ENCODE results near the gene PDK2.

Gene PDK2

DNA sequence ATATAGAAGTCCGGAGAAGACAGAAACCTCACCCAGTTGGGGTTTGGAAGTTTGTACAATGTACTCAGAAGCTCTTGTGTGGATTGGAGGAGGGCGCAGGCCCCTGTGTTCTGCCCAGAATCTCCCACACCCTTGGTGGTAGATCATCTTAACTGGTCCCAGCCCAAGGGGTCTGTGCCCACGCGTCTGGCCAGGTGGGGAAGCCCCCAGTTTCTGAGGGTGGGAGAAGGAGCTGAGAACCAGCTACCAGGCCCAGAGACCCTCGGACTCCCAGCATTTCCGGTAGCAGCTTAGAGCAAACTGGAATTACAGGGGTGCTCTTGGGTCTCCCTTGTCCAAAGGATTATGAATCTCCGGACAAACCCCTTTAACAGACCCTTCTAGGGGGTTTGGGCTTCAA, 57.6 kb downstream of the PDK2 start:
- DNase-seq = no peak

DNA sequence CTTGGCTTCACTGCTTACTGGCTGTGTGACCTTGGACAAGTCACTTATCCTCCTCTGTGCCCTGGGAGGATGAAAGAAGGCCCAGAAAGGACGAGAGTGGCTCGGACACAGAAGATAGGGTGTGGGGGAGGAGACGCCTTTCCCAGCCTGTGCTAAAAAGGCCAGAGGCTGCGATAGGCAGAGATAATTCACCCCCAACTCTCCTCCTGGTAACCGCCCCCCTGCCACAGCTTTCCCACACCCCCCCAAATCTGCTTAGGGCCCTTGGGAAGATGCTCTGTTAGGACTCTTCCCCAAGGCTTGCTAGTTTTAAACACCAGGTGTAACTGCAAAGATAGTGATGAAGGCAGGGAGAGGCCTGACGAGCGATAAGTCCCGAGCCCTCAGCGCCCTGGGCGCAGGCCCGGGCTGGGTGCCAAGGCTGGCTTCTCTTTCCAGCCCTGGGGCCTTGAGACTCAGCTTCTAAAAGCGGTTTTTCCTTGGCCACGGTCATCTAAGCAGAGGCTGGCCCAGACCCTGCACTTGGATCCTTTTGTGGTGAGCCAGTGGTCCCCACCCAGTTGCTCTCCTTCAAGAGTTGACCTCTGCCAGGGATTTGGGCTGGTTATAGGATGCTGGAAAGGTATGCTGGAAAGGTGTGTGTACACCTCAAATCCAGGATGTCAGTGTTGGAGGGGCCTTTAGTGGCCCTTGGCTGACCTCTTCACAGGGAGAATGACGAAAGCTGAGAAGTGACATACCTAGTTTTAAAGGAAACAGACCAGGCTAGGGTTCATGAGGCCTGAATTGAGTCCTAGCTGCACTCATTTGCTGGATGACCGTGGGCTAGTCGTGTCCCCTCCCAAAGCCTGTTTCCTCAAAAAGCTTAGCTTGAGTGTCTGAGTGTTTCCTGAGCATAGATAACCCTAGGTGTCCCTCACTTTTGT, 58.8 kb downstream of the PDK2 start:
- no peak for DNase-seq

DNA sequence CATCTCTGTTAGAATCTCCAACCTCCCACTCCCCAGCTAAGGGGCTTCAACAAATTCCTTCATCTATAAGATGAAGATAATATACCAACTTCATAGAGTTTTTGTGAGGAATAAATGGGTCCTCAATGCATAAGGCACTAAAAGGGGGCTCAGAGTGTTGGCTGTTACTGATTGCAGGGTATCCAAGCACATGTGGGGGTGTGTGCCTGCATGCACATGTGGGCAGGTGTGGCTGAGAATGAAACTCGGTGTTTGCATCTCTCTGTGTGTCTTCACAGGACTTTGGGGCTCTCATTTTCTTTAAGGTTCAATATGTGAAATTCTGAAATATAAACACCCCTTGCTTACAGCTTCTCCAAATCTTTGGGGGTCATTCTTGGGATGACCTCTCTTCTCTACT, 59.5 kb downstream of the PDK2 start:
- DNase-seq = no peak

DNA sequence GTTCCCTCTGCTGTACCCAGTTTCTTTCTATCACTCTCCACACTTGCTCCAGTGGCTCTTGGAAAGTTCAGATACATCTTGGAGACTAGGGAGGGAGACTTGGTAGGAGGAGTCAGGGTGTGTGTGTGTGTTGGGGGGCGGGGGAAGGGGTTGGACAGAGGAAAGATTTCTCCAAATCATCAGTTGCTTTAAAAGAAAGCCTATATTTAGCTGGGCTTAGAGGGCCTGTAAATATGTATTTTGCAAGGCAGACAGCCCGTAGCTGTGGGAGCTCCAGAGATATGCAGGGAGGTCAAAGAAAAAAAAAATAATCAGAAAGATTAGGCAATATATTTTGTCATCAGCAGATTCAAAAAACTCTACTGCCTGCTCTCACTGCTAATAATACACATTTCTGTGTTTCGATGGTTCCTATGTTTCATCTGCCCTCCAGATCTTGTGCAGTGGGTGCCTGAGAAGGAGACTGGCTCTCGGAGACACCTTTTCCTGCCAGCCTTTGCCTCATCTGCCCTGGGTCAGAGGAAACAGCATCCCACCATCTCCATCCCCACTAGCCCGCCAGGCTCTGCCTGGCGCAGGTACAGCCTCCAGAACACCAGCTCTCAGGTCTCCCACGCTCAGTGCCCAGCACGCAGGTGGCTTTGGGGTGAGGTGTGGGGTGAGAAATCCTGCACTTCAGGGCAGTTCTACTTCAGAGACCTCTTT, 60.1 kb downstream of the PDK2 start:
- DNase-seq = no peak

DNA sequence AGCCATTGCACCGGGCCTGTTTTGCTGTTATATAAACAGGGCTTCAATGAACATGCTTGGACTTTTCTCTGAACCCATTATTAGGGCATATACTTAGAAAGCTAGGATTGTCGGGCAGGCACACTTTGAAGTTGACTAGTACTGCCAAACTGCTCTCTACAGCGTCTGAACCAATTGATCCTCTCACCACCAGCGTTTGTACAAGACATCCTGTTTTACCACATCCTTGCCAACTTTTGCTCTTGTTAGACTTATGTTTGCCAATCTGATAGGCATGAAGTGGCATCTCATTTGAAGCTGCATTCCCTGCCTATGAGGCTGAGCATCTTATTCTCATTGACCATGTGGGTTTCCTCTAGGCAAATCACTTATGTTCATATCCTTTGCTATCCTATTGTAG, 62.7 kb downstream of the PDK2 start:
- no peak for DNase-seq

DNA sequence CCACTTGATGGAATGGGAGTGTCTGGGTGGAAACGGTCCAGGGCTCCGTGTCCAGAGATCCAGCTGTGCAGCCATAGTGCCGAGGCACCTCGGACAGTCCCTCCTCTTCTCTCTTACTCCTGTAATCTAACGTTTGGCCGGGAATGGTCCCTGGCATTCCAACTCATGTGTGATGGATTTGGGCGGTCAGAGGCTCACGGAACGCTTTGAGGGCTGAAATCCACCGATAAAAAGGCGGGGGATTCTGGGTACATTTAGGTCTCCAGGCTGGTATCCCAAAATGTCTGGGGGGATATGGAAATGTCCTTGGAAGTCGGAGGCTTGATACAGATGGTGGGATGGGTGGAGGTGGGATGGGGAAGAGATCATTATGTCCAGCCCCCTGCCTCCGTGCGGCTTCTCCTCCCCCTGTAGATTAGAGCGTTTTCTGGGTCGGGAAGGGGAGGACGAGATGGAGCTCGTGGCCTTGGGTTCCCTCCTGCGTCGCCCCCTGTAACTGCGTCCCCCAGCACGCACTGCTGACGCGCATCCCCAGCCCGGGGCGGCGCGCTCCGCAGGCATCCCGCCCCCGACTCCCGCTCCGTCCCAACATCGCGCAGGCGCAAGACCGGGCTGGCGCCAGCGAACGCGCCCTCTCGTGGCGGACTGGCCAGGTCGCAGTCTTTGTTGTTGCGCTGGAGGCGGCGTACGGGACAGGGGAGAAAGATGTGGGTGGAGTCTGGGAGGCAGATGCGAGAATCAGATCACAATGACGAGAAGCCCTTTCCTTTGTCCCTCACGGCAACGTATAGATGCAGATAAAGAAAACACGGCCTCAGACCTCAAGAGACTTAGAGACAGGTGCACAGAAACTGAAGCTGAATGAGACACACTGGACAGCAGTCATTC, 66.1 kb downstream of the PDK2 start:
- DNase-seq = peak; percentile 90

All from NCI-H2171 (cell line).